ENCODE measurements around the gene PTPRD.

The PTPRD gene

GRCh38 chr9:8895861-8896224, 1717.0 kb downstream of the PTPRD start:
- Histone ChIP-seq H3K4me1 (ENCODE audit: low read depth, poor library complexity, severe bottlenecking) (no peaks in the 10 kb centered on the region), H3K4me3 (IDR thresholded peaks at IDR 0.05; ENCODE audit: insufficient read depth, low read depth, low read length) (no peak overlapping the region), H3K4me2 (no peak overlapping the region), H4K20me1 (ENCODE audit: insufficient read depth) (no peaks in the 10 kb centered on the region), H3K9ac (no peak overlapping the region), H2AFZ (ENCODE audit: low read depth) (no peak overlapping the region), H3K27ac (no peak overlapping the region), H3K27me3 (ENCODE audit: insufficient read depth, low read depth) (no peaks in the 10 kb centered on the region), H3K36me3 (ENCODE audit: insufficient read depth) (no peaks in the 10 kb centered on the region), H3K79me2 (ENCODE audit: insufficient read depth, low read depth) (no peaks in the 10 kb centered on the region)
- TF ChIP-seq, protein P1, sequence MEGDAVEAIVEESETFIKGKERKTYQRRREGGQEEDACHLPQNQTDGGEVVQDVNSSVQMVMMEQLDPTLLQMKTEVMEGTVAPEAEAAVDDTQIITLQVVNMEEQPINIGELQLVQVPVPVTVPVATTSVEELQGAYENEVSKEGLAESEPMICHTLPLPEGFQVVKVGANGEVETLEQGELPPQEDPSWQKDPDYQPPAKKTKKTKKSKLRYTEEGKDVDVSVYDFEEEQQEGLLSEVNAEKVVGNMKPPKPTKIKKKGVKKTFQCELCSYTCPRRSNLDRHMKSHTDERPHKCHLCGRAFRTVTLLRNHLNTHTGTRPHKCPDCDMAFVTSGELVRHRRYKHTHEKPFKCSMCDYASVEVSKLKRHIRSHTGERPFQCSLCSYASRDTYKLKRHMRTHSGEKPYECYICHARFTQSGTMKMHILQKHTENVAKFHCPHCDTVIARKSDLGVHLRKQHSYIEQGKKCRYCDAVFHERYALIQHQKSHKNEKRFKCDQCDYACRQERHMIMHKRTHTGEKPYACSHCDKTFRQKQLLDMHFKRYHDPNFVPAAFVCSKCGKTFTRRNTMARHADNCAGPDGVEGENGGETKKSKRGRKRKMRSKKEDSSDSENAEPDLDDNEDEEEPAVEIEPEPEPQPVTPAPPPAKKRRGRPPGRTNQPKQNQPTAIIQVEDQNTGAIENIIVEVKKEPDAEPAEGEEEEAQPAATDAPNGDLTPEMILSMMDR (conservative IDR thresholded peaks at IDR 0.05; ENCODE audit: low read depth, low read length), result peak; percentile 44

DNA sequence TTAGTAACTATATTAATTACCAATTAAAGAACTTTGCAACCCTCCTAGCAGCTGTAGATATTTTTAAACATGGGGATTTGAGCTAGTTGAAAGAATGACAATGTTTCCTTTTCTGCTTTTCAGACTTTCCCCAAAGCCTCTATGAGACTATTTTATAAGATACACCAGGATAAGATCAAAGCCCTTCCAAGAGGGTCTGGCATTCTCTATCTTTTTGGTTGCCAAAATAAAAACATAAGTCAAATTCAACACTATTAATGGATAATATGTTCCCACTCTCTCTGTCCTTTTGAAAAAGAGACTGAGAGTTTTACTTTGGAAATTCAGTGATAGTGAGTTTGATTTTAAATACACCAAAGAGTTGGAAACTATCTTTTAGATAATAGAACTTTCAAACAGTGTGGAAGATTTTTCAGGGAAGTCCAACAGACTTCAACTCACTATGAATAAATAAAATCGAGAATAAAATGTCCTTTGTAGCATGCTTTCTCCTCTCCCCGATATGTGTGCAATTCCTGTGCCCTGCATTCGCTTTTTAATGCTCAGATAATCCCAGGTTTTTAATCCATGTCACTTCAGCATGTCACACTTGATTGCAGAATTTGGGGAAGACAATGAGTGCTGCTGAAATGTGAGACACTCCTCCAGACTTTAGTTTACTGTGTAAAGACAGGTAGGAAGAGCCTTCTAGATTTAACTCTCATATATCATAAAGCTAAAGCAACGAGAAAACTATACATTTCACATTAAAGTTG, 1717.5 kb downstream of the PTPRD start:
- H3K4me3 ChIP-seq (IDR thresholded peaks at IDR 0.05; ENCODE audit: insufficient read depth, low read depth, low read length), result no peak overlapping the region
- no peaks in the 10 kb centered on the region for H3K4me1 ChIP-seq (ENCODE audit: low read depth, poor library complexity, severe bottlenecking)
- H2AFZ ChIP-seq (ENCODE audit: low read depth), result no peak overlapping the region
- H3K27me3 ChIP-seq (ENCODE audit: insufficient read depth, low read depth), result no peaks in the 10 kb centered on the region
- no peak overlapping the region for H3K27ac ChIP-seq
- H3K36me3 ChIP-seq (ENCODE audit: insufficient read depth), result no peaks in the 10 kb centered on the region
- H3K79me2 ChIP-seq (ENCODE audit: insufficient read depth, low read depth), result no peaks in the 10 kb centered on the region
- TF ChIP-seq, protein P1 (conservative IDR thresholded peaks at IDR 0.05; ENCODE audit: low read depth, low read length), result no peak
- no peak overlapping the region for H3K4me2 ChIP-seq
- no peak overlapping the region for H3K9ac ChIP-seq
- H4K20me1 ChIP-seq (ENCODE audit: insufficient read depth), result no peaks in the 10 kb centered on the region

- H3K4me1 ChIP-seq (ENCODE audit: low read depth, poor library complexity, severe bottlenecking), result no peaks in the 10 kb centered on the region
- H3K4me2 ChIP-seq, result no peak overlapping the region
- no peak overlapping the region for H3K4me3 ChIP-seq (IDR thresholded peaks at IDR 0.05; ENCODE audit: insufficient read depth, low read depth, low read length)
- H3K27ac ChIP-seq, result no peak overlapping the region
- H4K20me1 ChIP-seq (ENCODE audit: insufficient read depth), result no peaks in the 10 kb centered on the region
- TF ChIP-seq, protein P1 (conservative IDR thresholded peaks at IDR 0.05; ENCODE audit: low read depth, low read length), result no peak
- H2AFZ ChIP-seq (ENCODE audit: low read depth), result no peak overlapping the region
- no peaks in the 10 kb centered on the region for H3K79me2 ChIP-seq (ENCODE audit: insufficient read depth, low read depth)
- H3K9ac ChIP-seq, result no peak overlapping the region
- H3K27me3 ChIP-seq (ENCODE audit: insufficient read depth, low read depth), result no peaks in the 10 kb centered on the region
- no peaks in the 10 kb centered on the region for H3K36me3 ChIP-seq (ENCODE audit: insufficient read depth)
Observed at GRCh38 chr9:8890695-8891094, 1722.1 kb downstream of the PTPRD start.

DNA sequence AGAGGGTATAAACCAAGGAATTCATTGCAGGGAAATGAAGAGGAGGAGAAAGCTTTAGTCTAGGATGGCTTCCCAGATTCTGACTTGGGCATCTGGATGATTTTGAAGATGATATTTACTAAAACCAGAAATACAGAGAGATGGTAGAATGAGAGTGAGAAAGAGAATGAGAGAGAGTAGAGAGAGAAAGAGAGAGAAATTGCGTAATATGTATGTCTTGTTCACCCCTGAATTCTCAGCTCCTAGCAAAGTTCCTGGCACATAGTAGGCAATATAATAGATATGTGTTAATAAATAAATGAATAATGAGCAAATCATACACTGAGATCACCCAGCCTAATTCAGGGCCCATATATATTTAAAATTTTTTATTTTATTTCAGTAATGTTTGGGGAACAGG, 1723.7 kb downstream of the PTPRD start:
- H4K20me1 ChIP-seq (ENCODE audit: insufficient read depth), result no peaks in the 10 kb centered on the region
- H3K9ac ChIP-seq, result no peak overlapping the region
- H3K36me3 ChIP-seq (ENCODE audit: insufficient read depth), result no peaks in the 10 kb centered on the region
- H3K79me2 ChIP-seq (ENCODE audit: insufficient read depth, low read depth), result no peaks in the 10 kb centered on the region
- H3K4me2 ChIP-seq, result no peak overlapping the region
- no peak overlapping the region for H3K4me3 ChIP-seq (IDR thresholded peaks at IDR 0.05; ENCODE audit: insufficient read depth, low read depth, low read length)
- TF ChIP-seq, protein P1 (conservative IDR thresholded peaks at IDR 0.05; ENCODE audit: low read depth, low read length), result no peak
- H2AFZ ChIP-seq (ENCODE audit: low read depth), result no peak overlapping the region
- no peak overlapping the region for H3K27ac ChIP-seq
- H3K4me1 ChIP-seq (ENCODE audit: low read depth, poor library complexity, severe bottlenecking), result no peaks in the 10 kb centered on the region
- H3K27me3 ChIP-seq (ENCODE audit: insufficient read depth, low read depth), result no peaks in the 10 kb centered on the region

All from KMS-11 (cell line).